Hematopoietic multipotent progenitor cell treated with erythropoietin and hydrocortisone succinate and interleukin-3 and kit ligand, for 8 days (in vitro differentiated cells): Measurements from ENCODE around the gene UCHL5.
"Not testable (repeated sequence)": the region's sequence is repeated elsewhere in the genome, so short reads cannot be mapped to it uniquely, and the experiment has no call there.

Source experiments
- DNase-seq: peaks from one replicate; pipeline ENCODE4 v3.0.0-alpha.2; 2015

The UCHL5 gene

DNA sequence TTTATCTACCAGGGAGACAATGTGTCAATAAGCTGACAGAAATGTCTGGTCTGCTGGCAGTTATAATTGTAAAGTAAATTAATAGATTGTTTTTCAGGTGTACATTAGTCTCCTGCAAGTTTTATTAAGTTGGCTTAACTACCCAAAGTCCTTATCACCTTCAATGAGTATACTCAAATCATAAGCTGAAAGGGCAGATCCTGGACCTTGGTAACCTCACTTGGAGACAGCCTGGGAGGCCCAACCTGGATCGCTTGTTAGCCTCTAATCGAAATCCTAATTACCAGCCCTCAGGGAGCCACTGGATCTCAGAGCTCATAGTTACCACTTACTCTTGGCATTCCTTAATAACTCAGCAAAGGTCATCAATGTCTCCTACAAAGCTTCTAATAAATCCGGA lies 49.7 kb downstream of the UCHL5 start:
- no peak for DNase-seq

- no peak for DNase-seq
Measured at GRCh38 chr1:193005785-193006184, 53.4 kb downstream of the UCHL5 start.

- DNase-seq: no peak
Measured at GRCh38 chr1:192998536-192998935, 60.6 kb downstream of the UCHL5 start.

DNA sequence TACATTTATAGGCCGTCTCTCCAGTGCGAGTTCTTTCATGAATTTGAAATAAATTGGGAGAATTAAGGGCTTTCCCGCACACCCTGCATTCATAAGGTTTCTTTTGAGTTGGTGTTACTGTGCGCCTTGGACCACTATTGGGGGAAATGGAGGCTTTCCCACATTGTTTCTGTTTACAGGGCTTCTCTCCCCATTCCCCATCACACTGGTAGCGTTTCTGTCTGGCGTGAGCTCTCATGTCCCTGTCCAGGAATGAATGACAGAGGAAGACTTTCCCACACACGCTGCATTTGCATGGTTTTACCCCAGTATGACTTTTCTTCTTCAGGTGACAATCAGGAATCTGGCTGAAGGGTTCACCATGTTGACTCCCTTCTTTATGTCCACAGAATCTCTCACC lies 65.0 kb downstream of the UCHL5 start:
- no peak for DNase-seq

- no peak for DNase-seq
Measured at GRCh38 chr1:192993426-192994085, 65.6 kb downstream of the UCHL5 start.

GRCh38 chr1:192986748-192987334 lies 72.3 kb downstream of the UCHL5 start:
- DNase-seq: not testable (repeated sequence)

GRCh38 chr1:192986110-192986747 lies 72.9 kb downstream of the UCHL5 start:
- DNase-seq: peak; percentile 55

DNA sequence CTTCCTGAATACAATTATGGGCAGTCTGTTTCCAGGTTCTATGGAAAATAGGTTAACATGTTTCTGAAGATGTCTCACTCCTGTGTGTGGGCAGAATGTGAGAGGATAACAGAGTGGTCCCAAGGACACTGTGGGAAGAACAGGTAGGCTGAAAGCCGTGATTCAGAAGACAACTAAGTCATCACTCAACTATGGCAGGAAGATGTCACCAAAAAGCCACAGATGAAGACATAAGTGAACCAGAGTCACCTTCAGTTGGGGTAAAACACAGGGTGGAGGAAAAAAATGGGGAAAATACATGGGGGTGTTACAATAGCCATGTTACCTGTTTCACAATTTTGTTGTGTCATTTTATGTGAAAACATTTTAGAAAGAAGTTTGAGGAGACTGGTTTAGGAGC lies 75.1 kb downstream of the UCHL5 start:
- no peak for DNase-seq

- DNase-seq: no peak
Measured at GRCh38 chr1:192983349-192983980, 75.7 kb downstream of the UCHL5 start.

GRCh38 chr1:192980856-192981255 lies 78.3 kb downstream of the UCHL5 start:
- DNase-seq: no peak

DNA sequence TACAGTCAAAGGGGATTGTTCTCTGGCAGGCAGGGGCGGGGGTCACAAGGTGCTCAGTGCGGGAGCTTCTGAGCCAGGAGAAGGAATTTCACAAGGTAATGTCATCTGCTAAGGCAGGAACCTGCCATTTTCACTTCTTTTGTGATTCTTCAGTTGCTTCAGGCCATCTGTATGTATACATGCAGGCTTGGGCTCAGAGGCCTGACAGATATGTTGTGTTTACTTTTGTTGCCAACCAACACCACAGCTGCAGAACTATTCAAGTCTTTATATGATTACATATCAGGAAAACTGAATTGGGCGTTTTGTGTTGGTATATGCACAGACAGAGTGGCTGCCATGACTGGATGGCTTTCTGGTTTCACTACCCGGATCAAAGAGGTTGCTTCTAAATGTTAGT lies 78.8 kb downstream of the UCHL5 start:
- DNase-seq: not testable (repeated sequence)

GRCh38 chr1:192979542-192979941 lies 79.6 kb downstream of the UCHL5 start:
- DNase-seq: no peak

- no peak for DNase-seq
Measured at GRCh38 chr1:192978195-192978710, 80.9 kb downstream of the UCHL5 start.

- peak; percentile 74 for DNase-seq
Measured at GRCh38 chr1:192977089-192977706, 82.0 kb downstream of the UCHL5 start.

GRCh38 chr1:192976576-192976975 lies 82.6 kb downstream of the UCHL5 start:
- DNase-seq: no peak

DNA sequence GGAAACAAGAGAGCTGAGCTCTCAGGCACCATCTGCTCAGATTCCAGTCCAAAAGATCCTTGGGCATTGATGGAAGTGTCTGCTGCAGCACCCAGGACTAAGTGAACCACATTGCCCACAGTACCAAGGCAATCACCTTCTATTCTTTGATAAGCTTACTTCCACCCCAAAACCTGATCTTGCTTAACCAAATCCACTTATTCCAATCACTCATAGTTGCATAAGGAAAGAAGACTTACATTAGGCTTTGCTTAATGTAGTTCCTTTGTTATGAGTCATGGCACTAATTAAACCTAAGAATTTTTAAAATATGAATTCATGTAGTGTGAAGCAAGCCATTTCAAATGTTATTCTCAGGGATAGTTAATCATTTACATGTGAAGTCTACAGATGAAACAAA lies 84.5 kb downstream of the UCHL5 start:
- DNase-seq: no peak

- DNase-seq: no peak
Measured at GRCh38 chr1:192973988-192974387, 85.2 kb downstream of the UCHL5 start.

DNA sequence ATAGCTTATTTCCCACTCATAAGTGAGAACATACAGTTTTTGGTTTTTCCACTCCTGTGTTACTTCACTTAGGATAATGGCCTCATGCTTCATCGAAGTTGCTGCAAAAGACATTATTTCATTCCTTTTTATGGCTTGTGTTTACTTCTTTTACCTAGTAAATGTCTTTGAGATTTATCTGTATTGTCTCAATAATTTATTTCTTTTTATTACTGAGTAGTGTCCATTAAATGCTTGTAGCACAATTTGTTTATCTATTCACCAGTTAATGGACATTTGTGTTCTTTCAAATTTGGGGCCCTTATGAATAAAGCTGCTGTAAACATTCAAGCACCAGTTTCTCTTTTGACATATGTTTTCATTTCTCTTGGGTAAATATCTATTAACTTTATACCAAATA lies 86.0 kb downstream of the UCHL5 start:
- DNase-seq: no peak

DNA sequence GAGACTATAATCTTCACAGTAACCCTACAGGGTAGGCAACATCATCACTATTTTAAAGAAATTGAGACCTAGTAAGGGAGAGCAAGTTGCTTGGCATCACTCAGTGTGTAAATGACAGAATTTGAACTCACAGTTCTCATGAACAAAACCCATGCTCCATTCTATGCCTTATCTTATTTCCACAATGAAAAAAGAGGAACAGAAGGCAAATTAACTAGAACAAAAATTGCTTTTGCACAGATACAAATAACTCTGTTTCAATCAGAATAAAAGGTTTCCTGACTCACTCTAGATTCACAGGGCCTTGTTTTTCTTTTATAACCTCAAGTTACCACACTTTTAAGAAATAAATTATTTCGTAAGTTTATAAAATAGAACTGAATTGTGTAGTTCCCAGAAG lies 90.1 kb downstream of the UCHL5 start:
- no peak for DNase-seq

DNA sequence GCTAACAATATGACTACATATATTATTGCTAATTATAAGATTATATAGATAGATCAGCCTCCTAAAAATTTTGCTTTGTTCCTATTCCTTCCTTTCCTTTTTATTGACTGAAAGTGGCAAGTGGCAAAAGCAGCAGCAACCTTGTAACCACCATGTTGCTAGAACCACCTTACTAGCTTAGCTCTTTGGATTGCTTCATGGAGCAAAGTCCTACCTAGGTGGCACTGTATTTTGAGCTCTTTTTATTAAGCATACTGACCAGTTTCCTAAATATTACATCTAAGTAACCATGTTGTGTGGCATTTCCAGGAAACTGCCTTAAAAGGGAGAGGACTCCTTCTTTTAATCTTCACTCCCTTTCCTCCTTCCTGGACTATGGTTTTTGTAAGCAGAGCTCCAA lies 90.8 kb downstream of the UCHL5 start:
- no peak for DNase-seq

GRCh38 chr1:192967901-192968300 lies 91.3 kb downstream of the UCHL5 start:
- no peak for DNase-seq

DNA sequence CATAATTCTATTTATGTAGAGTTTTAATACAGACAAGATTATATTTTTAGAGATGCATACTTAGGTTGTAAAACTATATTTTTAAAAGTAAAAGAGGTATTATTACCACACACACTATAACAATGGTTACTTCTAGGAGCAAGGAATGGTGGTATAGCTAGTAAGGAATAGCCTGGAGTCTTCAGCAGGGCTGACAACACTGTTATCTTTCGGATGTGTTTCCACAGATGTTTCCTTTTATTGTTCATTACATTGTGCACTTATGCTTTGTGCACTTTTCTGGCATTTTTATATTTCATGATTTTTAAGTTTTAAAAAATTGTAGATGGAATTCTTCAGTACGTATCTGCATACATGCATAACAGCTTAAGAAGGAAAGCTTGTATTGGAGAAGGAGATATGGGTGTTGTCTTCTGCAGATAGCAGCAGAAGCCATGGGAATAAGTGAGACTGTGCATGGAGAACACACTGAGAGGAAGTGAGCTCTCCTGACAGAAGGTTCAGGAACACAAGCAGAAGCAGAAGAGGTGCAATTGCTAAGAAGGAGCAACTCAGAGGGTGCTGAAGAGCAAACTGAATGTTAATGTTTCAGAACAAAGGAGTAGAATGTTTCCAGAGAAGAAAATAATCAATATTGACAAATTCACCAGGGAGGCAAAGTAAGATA lies 91.8 kb downstream of the UCHL5 start:
- no peak for DNase-seq

GRCh38 chr1:192966073-192966472 lies 93.1 kb downstream of the UCHL5 start:
- DNase-seq: no peak
